Natural killer cell (primary cell): Measurements from ENCODE around the gene FOCAD. TPM values are rescaled to one million over a fixed set of nuclear protein-coding genes. Genes with fewer than 3 reads are reported as not detected.

ENCODE experiments used
- ATAC-seq, 3 donors: fragments of 150-1000 bp in 2 of 3; fragments of 200-7000 bp in 1 of 3; cut with Tn5 transposase; 1 replicate in 1 of 3; 2 replicates in 2 of 3; pipeline ENCODE4 v1.10.0; 2021; ENCODE audit warnings: mild to moderate bottlenecking in 2 of 3, moderate library complexity in 2 of 3
- DNase-seq, 2 donors: peaks; one replicate each; pipeline versions ENCODE4 v3.0.0 to v3.0.0-alpha.2; 2013 to 2021; ENCODE audit warnings: mixed read lengths in 1 of 2
- H3K27ac ChIP-seq: one replicate; pipeline ENCODE4 v1.5.1; 2013; ENCODE audit warnings: mild to moderate bottlenecking, low read length
- H3K27me3 ChIP-seq: one replicate; pipeline ENCODE4 v1.6.1; 2013; ENCODE audit warnings: low read length; ENCODE audit not compliant: control insufficient read depth, insufficient read depth
- H3K36me3 ChIP-seq: one replicate; pipeline ENCODE4 v1.6.1; 2013; ENCODE audit warnings: low read length; ENCODE audit not compliant: control insufficient read depth, insufficient read depth
- H3K4me1 ChIP-seq: one replicate; pipeline ENCODE4 v1.6.1; 2013; ENCODE audit warnings: low read length; ENCODE audit not compliant: control insufficient read depth, insufficient read depth
- H3K4me3 ChIP-seq: one replicate; pipeline ENCODE4 v1.5.1; 2013; ENCODE audit warnings: low read length
- H3K9me3 ChIP-seq: one replicate; pipeline ENCODE4 v1.6.1; 2013; ENCODE audit warnings: low read length; ENCODE audit not compliant: control insufficient read depth, insufficient read depth
- H3K27ac Mint-ChIP-seq, 2 donors: one replicate each; pipeline ENCODE4 v1.8.0; 2022; ENCODE audit warnings: mild to moderate bottlenecking in 2 of 2, mixed read lengths in 2 of 2, moderate library complexity in 1 of 2
- H3K27me3 Mint-ChIP-seq, 2 donors: one replicate each; pipeline ENCODE4 v1.8.0; 2022; ENCODE audit warnings: low read depth in 2 of 2, mixed read lengths in 2 of 2
- H3K36me3 Mint-ChIP-seq: one replicate; pipeline ENCODE4 v1.8.0; 2022; ENCODE audit warnings: mixed read lengths
- H3K4me1 Mint-ChIP-seq, 2 donors: one replicate each; pipeline ENCODE4 v1.8.0; 2022; ENCODE audit warnings: mixed read lengths in 2 of 2
- H3K4me3 Mint-ChIP-seq: one replicate; pipeline ENCODE4 v1.8.0; 2022; ENCODE audit warnings: mild to moderate bottlenecking, moderate library complexity, mixed read lengths
- H3K9me3 Mint-ChIP-seq, 2 donors: one replicate each; pipeline ENCODE4 v1.8.0; 2022; ENCODE audit warnings: mixed read lengths in 2 of 2
- CTCF ChIP-seq: fragments of 200-600 bp; IDR thresholded peaks from one replicate; pipeline ENCODE4 v1.8.0; 2022; ENCODE audit warnings: antibody characterized with exemption
- WGBS: methylation state at CpG from one replicate; pipeline ENCODE4 v1.1.7; 2013; ENCODE audit warnings: missing lambda C conversion rate; ENCODE audit not compliant: insufficient coverage; 5-methylcytosine and 5-hydroxymethylcytosine counted together
- intact Hi-C: fragments of 100-400 bp; cut with micrococcal nuclease; formaldehyde crosslinking; loops from one replicate; pipeline ENCODE4 v1.14.2; 2022
- total RNA-seq, 4 donors: library from RNA; stranded (reverse); fragments of 120-200 nt in 1 of 4; gene quantifications; one replicate each; pipeline versions ENCODE4 v1.2.3 to v1.2.4, GENCODE V29; 2013 to 2022

Gene FOCAD
- total RNA-seq, 3 donors from 2014 or later (not counting 1 experiment from before 2014, with no cell fraction given), result 15.1 to 27.6 (median 18.8) TPM

- H3K4me3 Mint-ChIP-seq, result peak overlapping the region; percentile 88
- H3K9me3 Mint-ChIP-seq, result no peaks in the 10 kb centered on the region
- TF ChIP-seq CTCF, result no peak
- Histone ChIP-seq H3K27ac (peak overlapping the region; percentile 56), H3K4me3 (peak overlapping the region; percentile 83), H3K36me3 (no peaks in the 10 kb centered on the region), H3K27me3 (no peaks in the 10 kb centered on the region), H3K9me3 (no peaks in the 10 kb centered on the region), H3K4me1 (peaks cover 6% of the 10 kb centered on the region)
- peaks cover 15 to 17% of the 10 kb centered on the region in 2 donors for H3K4me1 Mint-ChIP-seq
- intact Hi-C loops, result loop anchor here (1.0 kb wide), 1 partner anchor 62 kb away; no protein-coding TSS in a partner anchor
- no peaks in the 10 kb centered on the region for H3K36me3 Mint-ChIP-seq
- no peaks in the 10 kb centered on the region for H3K27me3 Mint-ChIP-seq
- no peak for ATAC-seq
- peak overlapping the region; percentile 64 to 79 for H3K27ac Mint-ChIP-seq
- WGBS, result 3% methylated on average over 9 of the region's 10 CpGs
- peak in 1 of 2 donors; percentile 58 for DNase-seq
These were observed 1.0 kb downstream of the FOCAD start for GRCh38 chr9:20684875-20685696.

GRCh38 chr9:20685769-20686168 lies 1.7 kb downstream of the FOCAD start:
- 72% methylated on average over 8 of the region's 8 CpGs for WGBS
- TF ChIP-seq CTCF, result no peak
- H3K9me3 Mint-ChIP-seq, result no peaks in the 10 kb centered on the region
- H3K27me3 Mint-ChIP-seq, result no peaks in the 10 kb centered on the region
- H3K4me1 Mint-ChIP-seq, result peaks cover 15 to 17% of the 10 kb centered on the region in 2 donors
- ATAC-seq (no peak), DNase-seq (no peak)
- Histone ChIP-seq H3K27me3 (no peaks in the 10 kb centered on the region), H3K4me1 (peaks cover 6% of the 10 kb centered on the region), H3K9me3 (no peaks in the 10 kb centered on the region), H3K4me3 (no peak overlapping the region), H3K36me3 (no peaks in the 10 kb centered on the region), H3K27ac (no peak overlapping the region)
- no peaks in the 10 kb centered on the region for H3K36me3 Mint-ChIP-seq
- intact Hi-C loops, result no loop called here
- peak overlapping the region; percentile 88 for H3K4me3 Mint-ChIP-seq
- H3K27ac Mint-ChIP-seq, result no peak overlapping the region

GRCh38 chr9:20689833-20690232 lies 5.8 kb downstream of the FOCAD start:
- Histone ChIP-seq H3K9me3 (no peaks in the 10 kb centered on the region), H3K4me1 (no peaks in the 10 kb centered on the region), H3K36me3 (no peaks in the 10 kb centered on the region), H3K4me3 (no peak overlapping the region), H3K27ac (no peak overlapping the region), H3K27me3 (no peaks in the 10 kb centered on the region)
- H3K9me3 Mint-ChIP-seq, result no peaks in the 10 kb centered on the region
- ATAC-seq (no peak), DNase-seq (no peak)
- no peaks in the 10 kb centered on the region for H3K36me3 Mint-ChIP-seq
- no peak for TF ChIP-seq CTCF
- no peak overlapping the region for H3K4me3 Mint-ChIP-seq
- peaks cover 17 to 18% of the 10 kb centered on the region in 2 donors for H3K4me1 Mint-ChIP-seq
- intact Hi-C loops, result no loop called here
- 100% methylated on average over 1 of the region's 2 CpGs for WGBS
- H3K27ac Mint-ChIP-seq, result no peak overlapping the region
- no peaks in the 10 kb centered on the region for H3K27me3 Mint-ChIP-seq
